ENCODE data around the gene TMEM221.

Gene TMEM221

GRCh38 chr19:17448131-17448967, at the start of gene TMEM221:
Gene TMEM221 (minus strand): TSS chr19:17448668. CDS start chr19:17448462, 206 bp downstream.
- no peak for DNase-seq (ENCODE audit: low read depth)
- peak within 1 kb of the TSS; percentile 32 for H3K4me3 ChIP-seq (ENCODE audit: low read length)
- peak; percentile 55 for TF ChIP-seq CTCF (conservative IDR thresholded peaks at IDR 0.05; ENCODE audit: low read depth, low read length)

DNA sequence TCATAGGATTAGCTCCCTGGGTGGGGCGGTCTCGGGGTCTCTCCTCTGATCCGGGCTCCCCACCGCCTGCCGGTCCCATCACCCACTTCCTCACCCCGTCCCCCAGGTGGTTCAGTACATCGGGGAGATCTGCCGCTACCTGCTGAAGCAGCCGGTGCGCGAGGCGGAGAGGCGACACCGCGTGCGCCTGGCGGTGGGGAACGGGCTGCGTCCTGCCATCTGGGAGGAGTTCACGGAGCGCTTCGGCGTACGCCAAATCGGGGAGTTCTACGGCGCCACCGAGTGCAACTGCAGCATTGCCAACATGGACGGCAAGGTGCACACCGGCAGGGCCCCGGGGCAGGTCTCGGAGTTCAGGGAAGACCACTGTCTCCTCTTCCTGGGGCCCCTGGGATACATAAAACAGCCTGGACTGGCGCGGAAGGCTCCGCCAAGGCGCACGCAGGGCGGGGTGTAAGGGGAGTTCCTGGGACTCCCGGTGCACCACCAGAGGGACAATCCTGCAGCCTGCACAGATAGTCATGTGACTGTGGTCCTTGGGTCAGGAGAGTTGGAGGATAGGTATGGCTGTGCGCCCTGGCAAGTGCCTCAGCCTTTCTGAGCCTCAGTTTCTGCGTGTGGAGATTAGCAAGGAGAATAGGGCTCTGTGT, 48.8 kb upstream of the TMEM221 start:
- no peak overlapping the region for H3K4me3 ChIP-seq (ENCODE audit: low read length)
- no peak for TF ChIP-seq CTCF (conservative IDR thresholded peaks at IDR 0.05; ENCODE audit: low read depth, low read length)

DNA sequence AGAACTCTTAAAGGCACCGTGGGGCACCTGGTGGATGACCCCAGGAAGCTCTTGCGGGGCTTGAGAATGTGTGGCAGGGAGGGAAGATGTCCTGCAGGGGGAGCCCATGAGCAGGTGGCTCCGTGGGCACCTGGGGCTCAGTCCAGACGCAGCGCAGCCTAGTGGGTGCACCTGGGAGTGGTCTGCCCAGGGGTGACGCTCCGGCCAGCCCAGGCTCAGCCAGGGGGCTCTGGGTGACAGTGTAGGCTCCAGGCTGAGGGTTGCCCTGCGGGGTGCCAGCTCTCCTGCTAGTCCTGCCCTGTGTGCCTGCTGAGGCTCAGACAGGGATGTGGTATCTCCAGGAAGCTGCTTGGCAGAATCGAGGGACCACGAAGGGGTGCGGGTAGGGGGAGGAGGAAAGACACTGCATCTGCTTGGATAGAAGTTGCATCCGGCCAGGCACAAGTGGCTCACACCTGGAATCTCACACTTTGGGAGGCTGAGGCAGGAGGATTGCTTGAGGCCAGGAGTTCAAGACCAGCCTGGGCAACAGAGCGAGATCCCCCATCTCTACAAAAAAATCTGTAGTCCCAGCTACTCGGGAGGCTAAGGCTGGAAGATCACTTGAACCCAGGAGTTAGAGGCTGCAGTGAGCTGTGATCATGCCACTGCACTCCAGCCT, 48.0 kb upstream of the TMEM221 start:
- no peak overlapping the region for H3K4me3 ChIP-seq (ENCODE audit: low read length)
- no peak for DNase-seq (ENCODE audit: low read depth)
- TF ChIP-seq CTCF (conservative IDR thresholded peaks at IDR 0.05; ENCODE audit: low read depth, low read length) = peak; percentile 98

More for the DNA sequence above, 48.8 kb upstream of the TMEM221 start:
- DNase-seq (ENCODE audit: low read depth) = no peak

- no peak overlapping the region for H3K4me3 ChIP-seq (ENCODE audit: low read length)
- TF ChIP-seq CTCF (conservative IDR thresholded peaks at IDR 0.05; ENCODE audit: low read depth, low read length) = no peak
- DNase-seq (ENCODE audit: low read depth) = no peak
Measured at GRCh38 chr19:17495639-17496296, 47.3 kb upstream of the TMEM221 start.

GRCh38 chr19:17491287-17491686, 42.8 kb upstream of the TMEM221 start:
- TF ChIP-seq CTCF (conservative IDR thresholded peaks at IDR 0.05; ENCODE audit: low read depth, low read length) = no peak
- H3K4me3 ChIP-seq (ENCODE audit: low read length) = no peak overlapping the region
- DNase-seq (ENCODE audit: low read depth) = no peak

DNA sequence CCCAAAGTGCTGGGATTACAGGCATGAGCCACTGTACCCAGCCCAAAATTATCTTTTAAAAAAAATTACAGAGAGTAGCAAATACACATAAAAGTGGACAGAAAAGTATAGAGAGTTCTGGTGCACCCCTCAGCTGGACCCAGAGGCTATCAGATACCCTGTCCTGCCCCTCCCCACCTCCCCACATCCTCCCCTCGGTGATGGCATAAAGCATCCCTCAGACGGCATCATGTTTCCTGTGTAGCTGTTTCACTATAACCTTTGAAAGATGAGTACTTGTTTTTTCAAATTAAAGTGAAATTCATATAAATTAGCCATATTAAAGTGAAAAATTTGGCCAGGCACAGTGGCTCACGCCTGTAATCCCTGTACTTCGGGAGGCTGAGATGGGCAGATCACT, 41.9 kb upstream of the TMEM221 start:
- no peak for TF ChIP-seq CTCF (conservative IDR thresholded peaks at IDR 0.05; ENCODE audit: low read depth, low read length)
- H3K4me3 ChIP-seq (ENCODE audit: low read length) = no peak overlapping the region
- DNase-seq (ENCODE audit: low read depth) = no peak
